IPS-18c (cell line): ENCODE results near the gene SCART1.
A peak's percentile ranks its signal among the peaks of the same experiment; 100 is the strongest.
"Not testable (repeated sequence)": the region's sequence is repeated elsewhere in the genome, so short reads cannot be mapped to it uniquely, and the experiment has no call there.

ENCODE experiments used
- H3K4me3 ChIP-seq: 2 replicates; pipeline ENCODE4 v1.7.0; 2013; ENCODE audit warnings: low read depth, mild to moderate bottlenecking, low read length, moderate library complexity; ENCODE audit not compliant: insufficient read depth
- H3K9me3 ChIP-seq: one replicate; pipeline ENCODE4 v1.6.1; 2013; ENCODE audit warnings: mild to moderate bottlenecking, low read length, moderate library complexity; ENCODE audit not compliant: control insufficient read depth, insufficient read depth

Gene SCART1

DNA sequence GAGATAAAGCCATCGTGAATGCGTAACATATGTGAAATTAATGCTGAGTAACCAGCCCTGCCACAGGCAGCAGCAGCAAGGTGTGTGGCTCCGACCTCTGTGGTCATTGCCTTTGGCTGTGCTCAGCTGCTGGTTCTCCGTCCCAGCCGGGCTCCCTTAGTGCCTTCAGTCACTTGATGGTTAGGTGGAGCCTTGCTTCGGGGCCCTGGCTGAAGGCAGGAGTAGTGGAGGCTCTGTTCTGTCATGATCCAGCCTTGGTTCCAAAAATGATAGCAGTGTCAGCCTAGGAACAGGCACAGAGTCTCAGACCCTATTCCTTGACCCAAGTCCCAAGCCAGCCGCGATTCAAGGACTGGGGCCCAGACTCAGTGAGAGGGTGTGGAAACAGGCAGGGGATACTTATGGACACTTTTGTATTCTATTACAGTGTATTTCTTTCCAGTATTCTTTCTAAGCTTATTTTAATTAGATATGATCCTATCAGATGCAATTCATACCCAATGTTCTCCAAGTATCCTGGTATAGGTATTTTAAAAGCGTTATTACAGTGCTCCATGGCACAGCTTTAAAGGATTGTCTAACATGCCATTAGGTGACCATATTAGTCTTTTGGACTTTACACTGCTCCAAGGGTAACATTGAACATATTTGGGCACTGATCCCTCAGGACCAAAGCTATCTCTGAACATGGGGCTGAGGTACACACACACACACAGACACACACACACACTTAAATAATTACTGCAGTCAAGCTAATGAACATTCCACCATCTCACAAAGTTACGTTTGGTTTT lies 9.0 kb downstream of the SCART1 start:
- H3K4me3 ChIP-seq = no peak overlapping the region

DNA sequence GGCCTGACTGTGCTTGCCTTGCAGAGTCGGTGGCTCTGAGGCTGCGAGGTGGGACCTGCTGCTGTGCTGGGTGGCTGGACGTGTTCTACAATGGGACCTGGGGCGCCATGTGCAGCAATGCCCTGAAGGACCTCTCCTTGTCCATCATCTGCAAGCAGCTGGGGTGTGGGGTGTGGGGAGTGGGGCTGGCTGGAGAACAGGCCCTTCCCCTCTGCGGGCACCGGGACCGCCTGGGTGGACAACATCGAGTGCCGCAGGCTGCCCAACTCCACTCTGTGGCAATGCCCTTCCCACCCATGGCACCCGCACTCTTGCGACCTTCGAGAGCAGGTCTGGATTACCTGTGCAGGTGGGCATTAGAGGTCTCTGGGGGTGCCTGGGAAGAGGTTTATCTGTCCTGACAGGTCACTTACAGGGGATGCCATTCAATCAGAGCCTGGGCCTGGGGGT lies 10.9 kb downstream of the SCART1 start:
- peaks cover 10% of the 10 kb centered on the region for H3K9me3 ChIP-seq
- H3K4me3 ChIP-seq = no peak overlapping the region

More for the DNA sequence above, 9.0 kb downstream of the SCART1 start:
- peaks cover 9% of the 10 kb centered on the region for H3K9me3 ChIP-seq

DNA sequence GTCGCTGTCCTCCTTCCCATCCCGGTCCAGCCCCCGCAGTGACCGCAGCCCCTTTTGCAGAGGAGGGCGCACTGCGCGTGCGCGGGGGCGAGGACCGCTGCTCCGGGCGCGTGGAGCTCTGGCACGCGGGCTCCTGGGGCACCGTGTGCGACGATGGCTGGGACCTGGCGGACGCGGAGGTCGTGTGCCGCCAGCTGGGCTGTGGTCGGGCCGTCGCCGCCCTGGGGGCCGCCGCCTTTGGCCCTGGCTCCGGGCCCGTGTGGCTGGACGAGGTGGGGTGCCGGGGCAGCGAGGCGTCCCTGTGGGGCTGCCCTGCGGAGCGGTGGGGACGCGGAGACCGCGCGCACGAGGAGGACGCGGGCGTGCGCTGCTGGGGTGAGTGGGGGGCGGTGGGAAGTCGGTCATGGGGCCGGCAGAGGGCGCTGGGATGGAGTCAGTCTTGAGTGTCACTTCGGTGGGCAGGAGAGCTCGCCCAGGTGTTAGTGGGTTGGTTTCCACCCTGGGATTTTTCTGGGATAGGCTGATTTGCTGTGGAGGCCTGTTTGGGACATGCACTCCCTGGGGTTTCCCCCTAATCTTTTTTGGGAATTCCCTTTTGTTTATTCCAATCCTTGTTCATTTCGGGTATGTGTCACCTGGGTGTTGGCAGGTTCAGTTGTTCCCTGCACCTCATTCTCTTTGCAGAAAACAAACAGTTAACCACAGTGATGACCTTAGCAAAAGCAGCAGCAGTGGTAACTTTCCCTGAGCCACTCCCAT lies 11.6 kb downstream of the SCART1 start:
- Histone ChIP-seq H3K9me3 (peaks cover 10% of the 10 kb centered on the region), H3K4me3 (peak overlapping the region; percentile 15; the same call in 1 of the 2 replicates)

DNA sequence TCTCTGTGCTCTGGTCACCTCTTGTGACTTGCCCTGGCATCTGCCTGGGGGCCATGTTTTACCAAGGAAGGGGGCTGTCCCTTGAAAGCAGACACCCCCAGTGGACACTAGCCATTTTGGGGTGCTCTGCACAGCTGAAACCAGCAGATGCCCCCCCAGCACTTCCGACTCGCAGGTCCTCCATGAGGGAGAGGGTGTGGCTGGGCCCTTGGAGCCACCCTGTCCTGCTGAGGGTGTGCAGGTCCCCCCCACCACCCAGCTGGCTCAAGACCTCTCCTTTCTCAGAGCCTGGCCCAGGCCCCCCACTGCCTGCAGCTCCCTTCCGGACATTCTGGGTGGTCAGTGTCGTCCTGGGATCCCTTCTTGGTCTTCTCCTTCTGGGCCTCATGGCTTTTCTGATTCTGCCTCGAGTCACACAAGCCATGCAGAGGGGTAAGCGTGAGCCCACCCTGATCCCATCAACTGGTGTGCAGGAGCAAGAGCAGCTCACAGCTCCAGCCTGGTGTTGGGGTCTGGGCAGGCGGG lies 12.3 kb downstream of the SCART1 start:
- Histone ChIP-seq H3K4me3 (no peak overlapping the region), H3K9me3 (peaks cover 10% of the 10 kb centered on the region)

DNA sequence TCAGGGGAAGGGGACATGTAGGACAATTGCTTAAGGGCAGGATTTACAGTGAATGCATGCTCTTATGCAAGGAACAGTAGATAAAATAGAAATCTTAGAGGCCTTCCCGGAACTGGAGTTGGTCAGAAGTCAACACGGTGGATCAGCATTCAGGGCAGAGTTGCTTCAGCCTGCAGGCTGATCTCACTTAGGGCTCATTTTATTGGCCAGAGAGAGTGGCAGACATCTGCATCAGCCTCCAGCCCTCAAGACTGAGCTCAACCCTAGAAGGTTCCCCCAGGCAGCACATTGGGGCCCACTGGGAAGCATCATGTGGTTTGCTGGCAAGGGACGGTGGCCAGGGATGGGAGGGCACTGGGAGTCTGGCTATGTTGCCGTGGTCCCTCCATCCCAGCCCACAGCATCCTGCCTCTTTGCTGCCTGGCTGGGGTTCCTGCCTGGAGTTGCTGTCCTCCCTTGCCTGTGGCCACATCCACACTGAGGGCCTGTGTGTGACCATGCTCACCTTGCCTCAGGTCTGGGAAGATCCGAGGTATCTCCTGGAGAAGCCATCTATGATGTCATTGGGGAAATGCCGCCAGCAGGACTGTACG lies 13.0 kb downstream of the SCART1 start:
- H3K9me3 ChIP-seq = peaks cover 10% of the 10 kb centered on the region
- no peak overlapping the region for H3K4me3 ChIP-seq

DNA sequence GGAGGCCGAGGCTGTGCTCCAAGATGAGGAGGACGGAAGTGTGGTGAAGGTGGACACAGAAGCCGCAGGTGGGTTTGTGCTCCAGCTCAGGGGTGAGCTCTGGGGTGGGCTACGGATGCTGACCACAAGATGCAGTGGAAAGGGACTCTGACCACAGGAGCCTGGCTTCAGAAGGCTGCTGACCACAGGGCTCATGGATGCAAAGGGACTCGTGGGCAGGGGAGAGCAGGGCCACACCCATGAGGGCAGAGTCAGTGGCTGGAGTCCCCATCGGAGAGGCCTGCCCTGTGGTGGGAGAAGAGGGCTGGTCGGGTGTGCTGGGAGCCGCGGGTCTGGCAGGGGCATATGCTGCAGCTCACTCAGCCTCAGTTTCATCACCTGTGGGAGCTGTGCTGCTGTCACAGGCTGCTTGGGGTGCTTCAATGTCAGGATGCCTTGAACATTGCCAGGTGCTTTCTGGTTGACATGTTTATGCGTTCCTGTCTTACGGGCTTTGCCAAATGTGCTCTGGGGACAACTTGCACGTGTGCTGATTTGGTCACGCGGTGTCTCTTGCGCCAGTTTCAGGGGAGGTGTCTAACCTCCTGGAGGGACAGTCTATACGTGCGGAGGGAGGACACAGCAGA lies 13.7 kb downstream of the SCART1 start:
- H3K9me3 ChIP-seq = peaks cover 10% of the 10 kb centered on the region

DNA sequence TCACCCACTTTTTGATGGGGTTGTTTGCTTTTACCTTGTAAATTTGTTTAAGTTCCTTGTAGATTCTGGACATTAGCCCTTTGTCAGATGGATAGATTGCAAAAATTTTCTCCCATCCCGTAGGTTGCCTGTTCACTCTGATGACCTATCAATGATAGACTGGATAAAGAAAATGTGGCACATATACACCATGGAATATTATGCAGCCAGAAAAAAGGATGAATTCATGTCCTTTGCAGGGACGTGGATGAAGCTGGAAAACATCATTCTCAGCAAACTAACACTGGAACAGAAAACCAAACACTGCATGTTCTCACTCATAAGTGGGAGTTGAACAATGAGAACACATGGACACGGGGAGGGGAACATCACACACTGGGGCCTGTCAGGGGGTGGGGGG lies 15.5 kb downstream of the SCART1 start:
- H3K4me3 ChIP-seq = not testable (repeated sequence)
- H3K9me3 ChIP-seq = peaks cover 14% of the 10 kb centered on the region

More for the DNA sequence above, 13.7 kb downstream of the SCART1 start:
- H3K4me3 ChIP-seq = no peak overlapping the region

DNA sequence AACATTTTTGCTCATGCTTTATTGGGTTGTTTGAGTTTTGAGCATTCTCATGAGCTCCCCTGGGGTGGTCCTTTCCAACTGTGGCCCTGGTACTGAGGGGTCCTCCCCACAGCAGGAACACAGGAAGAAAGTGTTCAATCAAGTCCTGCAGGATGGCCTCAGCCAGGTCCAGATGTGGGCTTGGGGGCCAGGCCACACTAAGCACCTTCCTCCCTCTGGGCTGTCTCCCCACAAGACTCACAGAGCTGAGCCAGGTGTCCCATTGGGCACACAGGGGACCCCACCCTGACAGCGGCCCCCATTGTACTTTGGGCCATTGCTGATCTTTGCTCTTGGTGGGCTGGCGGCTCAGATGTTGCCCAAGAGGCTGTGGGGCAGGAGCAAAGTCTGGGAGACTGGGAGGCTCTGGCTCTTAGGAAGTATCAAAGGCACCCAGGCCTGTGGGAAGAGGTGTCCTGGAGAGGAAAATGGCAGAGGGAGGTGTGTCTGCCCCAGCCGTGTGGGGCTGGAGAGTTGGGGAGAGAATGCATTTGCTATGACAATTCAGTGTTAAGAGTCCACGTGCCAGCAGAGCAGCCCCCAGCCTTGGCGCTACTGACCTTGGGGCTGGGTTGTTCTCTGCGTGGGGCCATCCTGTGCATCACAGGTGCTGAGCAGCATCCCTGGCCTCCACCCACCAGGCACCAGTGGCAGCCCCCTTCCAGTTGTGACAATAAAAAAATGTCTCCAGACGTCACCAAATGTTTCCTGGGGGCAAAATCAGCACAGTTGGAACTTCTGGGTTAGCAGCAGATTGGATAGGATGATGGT lies 17.8 kb downstream of the SCART1 start:
- Histone ChIP-seq H3K4me3 (no peak overlapping the region), H3K9me3 (peaks cover 21% of the 10 kb centered on the region)

DNA sequence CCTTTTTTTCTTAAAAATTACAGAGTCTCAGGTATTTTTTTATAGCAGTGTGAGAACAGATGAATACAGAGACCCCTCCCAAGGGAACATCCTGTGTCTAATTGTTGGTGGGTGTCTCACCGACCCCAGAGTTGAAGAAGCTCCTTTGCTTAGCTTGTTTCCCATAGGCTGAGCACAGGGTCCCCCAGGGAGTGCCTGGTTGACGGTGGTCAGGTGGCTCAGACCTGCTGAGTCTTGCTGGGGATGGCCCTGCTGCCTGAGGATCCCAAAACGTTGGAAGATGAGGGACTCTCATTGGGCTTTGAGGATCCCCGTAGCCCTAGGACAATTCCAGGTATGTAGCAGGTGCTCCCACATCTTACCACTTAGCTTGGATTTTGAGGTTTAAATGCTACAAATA lies 19.5 kb downstream of the SCART1 start:
- peaks cover 13% of the 10 kb centered on the region for H3K9me3 ChIP-seq
- no peak overlapping the region for H3K4me3 ChIP-seq

DNA sequence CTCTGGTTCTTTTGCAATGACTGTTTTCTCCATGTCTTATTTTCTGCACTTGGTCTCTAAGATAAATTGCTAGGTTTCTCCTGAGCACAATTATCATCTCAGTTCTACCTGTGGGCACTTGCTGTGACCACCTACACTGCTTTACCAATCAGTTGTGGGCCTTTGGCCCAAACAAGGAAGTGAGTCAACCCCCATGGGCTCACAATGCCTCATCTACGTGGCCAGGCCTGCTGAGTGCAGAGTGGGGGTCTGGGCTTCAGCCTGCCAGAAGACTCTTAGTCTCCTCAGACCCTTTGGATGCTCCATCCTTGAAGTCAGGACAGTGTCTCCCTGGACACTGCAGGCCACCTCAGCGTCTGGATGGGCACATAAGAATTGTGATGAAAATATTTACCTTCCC lies 20.3 kb downstream of the SCART1 start:
- Histone ChIP-seq H3K4me3 (no peak overlapping the region), H3K9me3 (peaks cover 13% of the 10 kb centered on the region)

DNA sequence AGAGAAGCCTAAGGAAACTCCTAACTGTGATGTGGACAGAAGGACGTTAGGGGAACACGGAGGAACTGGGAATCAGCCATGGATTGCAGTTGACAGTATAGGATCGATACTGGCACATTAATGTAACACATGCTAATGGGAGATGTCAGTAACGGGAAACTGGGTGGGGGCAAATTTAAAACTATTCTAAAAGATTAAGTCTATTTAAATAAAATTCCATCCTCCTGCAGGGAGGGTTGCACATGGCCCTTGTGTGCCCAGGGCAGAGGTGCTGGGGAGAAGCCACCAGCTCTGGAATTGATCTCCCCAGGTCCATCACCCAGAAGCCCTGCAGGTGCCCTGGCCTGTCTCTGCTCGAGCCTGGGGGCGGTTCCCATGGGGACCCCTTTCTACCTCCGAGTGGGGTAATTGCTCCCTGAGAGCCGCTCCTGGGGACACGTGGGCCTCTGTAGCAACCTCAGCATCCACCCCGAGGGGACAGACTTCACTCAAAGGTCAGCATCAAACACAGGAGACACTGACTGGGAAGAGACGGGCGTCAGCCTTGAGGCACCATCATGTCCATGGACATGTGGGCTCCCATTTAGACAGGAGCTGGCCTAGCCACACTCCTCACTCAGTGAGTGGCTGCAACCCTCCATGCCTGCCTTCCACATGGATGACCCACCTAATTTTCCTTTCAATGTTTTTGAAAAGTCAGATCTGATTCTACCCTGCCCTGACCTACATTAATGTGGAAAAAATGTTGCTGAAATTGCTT lies 21.1 kb downstream of the SCART1 start:
- H3K9me3 ChIP-seq = peaks cover 13% of the 10 kb centered on the region
- no peak overlapping the region; the same call in 1 of the 2 replicates for H3K4me3 ChIP-seq

DNA sequence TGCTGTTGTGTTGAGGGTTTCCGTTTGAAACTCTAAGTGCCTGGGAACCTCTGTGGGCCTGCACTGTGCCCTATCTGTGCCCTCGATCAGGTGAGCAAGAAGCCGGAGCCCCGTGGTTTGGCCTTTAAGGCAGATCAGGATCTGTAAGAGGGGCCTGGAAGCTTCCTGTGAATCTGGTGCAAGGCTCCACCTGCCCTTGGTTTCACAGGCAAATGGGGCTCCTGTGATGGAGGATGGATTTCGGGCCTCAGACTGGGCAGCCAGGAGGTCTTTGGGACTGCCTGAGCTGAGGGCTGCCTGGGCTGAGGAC lies 21.6 kb downstream of the SCART1 start:
- peaks cover 13% of the 10 kb centered on the region for H3K9me3 ChIP-seq
- no peak overlapping the region for H3K4me3 ChIP-seq

DNA sequence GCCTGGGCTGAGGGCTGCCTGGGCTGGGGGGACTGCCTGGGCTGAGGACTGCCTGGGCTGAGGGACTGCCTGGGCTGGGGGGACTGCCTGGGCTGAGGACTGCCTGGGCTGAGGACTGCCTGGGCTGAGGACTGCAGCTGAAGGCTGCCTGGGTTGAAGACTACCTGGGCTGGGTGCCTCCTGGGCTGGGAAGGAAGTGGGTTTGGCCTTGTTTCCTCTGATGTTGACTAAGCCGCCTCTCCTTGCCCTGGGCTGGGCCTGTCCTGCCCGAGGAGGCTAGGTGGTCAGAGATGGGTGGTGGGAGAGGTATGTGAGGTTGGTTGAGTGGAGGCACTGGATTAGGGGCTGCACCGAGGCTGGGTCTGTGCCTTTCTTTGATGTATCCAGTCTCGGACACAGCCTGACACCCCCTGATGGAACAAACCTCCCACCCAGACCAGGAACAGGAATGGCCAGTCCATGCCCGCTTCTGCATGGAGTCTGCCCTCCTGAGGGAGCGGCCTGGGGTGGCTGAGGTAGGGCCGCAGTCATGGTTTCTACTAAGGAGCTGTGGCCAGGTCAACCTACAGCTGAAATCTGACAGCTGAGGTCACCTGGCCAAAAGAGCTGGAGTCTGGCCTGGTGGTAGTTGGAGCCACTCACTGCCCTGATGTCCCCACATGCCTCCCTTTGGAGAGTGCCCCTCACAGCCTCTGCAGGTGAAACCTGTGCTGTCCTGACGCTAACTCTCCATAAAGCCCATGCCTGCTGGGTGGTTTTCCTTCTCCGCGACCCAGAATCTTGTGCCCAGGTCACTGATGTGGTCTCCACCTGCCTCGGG lies 22.3 kb downstream of the SCART1 start:
- no peak overlapping the region for H3K4me3 ChIP-seq
- peaks cover 13% of the 10 kb centered on the region for H3K9me3 ChIP-seq

DNA sequence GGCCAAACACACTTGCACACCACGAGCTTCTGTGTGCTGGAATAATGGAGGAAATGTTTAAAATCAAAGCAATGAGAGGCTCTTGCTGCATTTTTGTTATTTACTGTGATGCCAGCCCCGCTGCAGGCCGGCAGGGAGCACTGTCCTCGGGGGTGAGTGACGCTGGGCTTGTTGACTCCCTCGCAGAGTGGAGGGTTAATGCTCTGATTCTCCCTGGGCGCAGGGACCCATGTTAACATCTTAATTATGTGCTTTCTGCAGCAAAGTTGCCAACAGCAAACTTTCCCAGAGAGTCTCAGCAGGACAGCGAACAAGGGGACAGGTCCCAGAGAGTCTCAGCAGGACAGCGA lies 22.9 kb downstream of the SCART1 start:
- H3K4me3 ChIP-seq = no peak overlapping the region
- H3K9me3 ChIP-seq = peaks cover 15% of the 10 kb centered on the region

DNA sequence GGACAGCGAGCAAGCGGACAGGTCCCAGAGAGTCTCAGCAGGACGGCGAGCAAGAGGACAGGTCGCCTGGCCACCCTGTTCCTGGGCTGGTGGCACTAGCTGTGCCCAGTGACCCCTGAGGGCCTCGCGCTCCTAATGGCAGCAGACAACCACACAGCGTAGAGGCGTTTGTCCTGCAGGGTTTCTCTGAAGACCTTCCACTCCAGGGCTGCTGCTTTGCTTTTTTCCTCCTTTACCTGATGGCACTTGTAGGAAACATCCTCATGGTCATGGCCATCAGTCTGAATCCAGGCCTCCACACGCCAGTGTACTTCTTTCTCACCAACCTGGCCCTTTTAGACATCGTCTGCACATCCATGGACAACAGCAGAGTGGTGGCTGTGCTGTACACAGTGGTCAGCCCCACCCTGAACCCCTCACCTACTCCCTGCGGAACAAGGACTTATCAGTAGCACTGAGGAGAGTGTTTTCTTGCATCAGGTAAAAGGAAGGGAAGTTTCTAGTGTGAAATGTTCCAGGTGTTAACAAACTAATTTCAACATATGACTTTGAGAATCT lies 27.4 kb downstream of the SCART1 start:
- Histone ChIP-seq H3K4me3 (no peak overlapping the region), H3K9me3 (peaks cover 2% of the 10 kb centered on the region)
